ENCODE measurements around the gene OR10J4.
"Not testable (repeated sequence)": the region's sequence is repeated elsewhere in the genome, so short reads cannot be mapped to it uniquely, and the experiment has no call there.

OR10J4 gene

GRCh38 chr1:159431904-159432303 lies at the start of gene OR10J4:
OR10J4 (plus strand) TSS chr1:159432204.
- no peak for ATAC-seq

DNA sequence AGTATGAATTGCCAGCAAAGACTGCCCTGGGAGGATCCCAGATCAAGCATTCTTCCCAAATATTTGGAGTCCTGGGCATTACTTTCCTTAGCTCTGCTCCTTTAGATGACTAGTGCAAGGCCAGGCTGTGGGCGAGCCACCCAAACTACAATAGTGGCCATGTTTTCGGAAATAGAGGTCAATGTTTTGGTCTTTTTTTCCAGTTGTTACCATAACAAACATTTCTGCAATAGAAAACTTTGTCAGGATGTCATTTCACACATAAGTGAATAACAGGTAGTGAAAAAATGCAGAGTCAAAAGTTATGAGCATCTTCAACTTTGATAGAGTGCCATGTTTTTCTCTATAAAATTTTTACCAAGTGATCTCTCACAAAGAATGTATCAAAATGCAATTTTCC lies 25.2 kb upstream of the OR10J4 start:
- no peak for ATAC-seq

GRCh38 chr1:159408862-159409400 lies 23.1 kb upstream of the OR10J4 start:
- no peak for ATAC-seq

DNA sequence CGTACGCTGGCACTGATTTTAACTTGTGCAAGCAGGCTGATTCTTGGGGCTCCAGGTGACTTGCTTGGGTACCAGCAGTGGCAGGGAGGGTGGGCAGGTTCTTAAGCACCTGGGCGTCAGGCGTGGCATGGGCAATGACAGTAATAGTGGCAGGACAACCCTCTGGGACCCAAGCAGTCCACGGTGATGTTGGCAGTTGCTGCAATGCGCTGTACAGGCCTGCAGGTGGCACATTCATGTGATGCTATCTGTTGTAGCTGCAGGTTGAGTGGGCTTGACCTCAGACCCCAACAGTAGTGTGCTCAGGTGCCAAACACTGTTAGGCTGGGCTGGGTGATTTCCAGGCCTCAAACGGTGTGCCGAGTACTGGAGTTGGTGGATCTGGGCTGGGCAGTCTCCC lies 10.2 kb upstream of the OR10J4 start:
- no peak for ATAC-seq

GRCh38 chr1:159428536-159428935 lies 3.5 kb upstream of the OR10J4 start:
- ATAC-seq: no peak

GRCh38 chr1:159429074-159429861 lies 2.7 kb upstream of the OR10J4 start:
- ATAC-seq: no peak

DNA sequence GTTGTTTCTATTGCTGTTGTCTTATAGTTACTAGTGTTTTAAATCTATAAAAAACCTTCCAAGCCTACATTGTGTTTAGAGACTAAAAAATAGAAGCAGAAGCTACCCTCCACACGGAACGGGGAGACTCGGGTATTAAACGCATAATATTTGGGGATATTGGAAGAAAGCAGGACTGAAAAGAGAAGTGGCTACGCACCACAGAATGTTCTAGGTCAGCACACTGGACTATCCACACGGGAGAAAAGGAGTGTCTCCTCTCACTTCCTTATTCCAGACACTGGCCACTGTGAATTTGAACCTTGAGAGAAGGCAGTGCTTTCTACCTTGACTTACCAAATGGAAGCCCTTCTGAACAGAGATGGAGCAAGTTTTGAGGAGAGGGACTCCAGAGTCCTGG lies 1.0 kb upstream of the OR10J4 start:
- ATAC-seq: no peak

GRCh38 chr1:159436469-159436868 lies 4.5 kb downstream of the OR10J4 start:
- ATAC-seq: no peak

- ATAC-seq: no peak
These were observed 7.4 kb downstream of the OR10J4 start, which contains the start of gene OR10J1 for GRCh38 chr1:159439422-159439821. OR10J1 (plus strand) TSS chr1:159439722; CDS start chr1:159439792, 70 bp downstream.

- no peak for ATAC-seq
These were observed 9.4 kb downstream of the OR10J4 start for GRCh38 chr1:159441360-159441759.

- no peak for ATAC-seq
These were observed 10.4 kb downstream of the OR10J4 start for GRCh38 chr1:159442428-159442827.

DNA sequence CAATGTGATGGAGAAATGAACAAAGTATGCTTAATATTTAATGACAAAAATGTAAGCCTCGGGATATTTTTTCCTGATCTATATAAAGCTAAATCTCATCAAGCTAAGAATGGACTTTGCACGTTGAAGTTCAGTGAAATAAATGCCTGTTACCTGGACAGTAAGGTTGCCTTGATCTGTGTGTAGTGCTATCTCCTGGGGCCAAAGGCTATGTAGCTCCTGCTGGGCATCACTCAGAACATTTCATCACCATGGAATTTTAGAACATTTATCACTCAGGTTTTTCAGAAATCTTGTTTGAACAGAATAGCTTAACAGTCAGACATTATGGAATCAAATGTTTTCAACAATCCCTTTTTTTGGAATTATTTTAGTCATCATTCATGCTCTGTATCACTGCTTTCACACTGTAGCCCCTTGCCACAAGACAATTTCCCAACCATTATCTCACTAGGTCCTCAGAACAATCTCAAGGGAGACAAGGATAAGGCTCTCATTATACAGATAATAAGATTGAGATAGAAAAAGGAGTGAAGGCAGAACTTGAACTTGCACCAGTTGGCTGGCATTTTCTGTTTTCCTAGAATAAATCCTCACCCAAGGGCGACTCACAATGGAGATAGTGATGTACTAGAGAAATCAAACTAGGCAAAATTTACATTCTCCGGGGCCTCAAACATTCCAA lies 11.2 kb downstream of the OR10J4 start:
- no peak for ATAC-seq

- ATAC-seq: no peak
These were observed 12.5 kb downstream of the OR10J4 start for GRCh38 chr1:159444511-159444910.

GRCh38 chr1:159448181-159448580 lies 16.2 kb downstream of the OR10J4 start:
- no peak for ATAC-seq

DNA sequence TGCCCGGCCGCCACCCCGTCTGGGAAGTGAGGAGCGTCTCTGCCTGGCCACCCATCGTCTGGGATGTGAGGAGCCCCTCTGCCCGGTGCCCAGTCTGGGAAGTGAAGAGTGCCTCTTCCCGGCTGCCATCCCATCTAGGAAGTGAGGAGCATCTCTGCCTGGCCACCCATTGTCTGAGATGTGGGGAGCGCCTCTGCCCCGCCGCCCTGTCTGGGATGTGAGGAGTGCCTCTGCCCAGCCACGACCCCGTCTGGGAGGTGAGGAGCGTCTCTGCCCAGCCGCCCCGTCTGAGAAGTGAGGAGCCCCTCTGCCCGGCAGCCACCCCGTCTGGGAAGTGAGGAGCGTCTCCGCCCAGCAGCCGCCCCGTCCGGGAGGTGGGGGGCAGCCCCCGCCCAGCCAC lies 17.6 kb downstream of the OR10J4 start:
- ATAC-seq: not testable (repeated sequence)

GRCh38 chr1:159459551-159459950 lies 27.5 kb downstream of the OR10J4 start:
- no peak for ATAC-seq

DNA sequence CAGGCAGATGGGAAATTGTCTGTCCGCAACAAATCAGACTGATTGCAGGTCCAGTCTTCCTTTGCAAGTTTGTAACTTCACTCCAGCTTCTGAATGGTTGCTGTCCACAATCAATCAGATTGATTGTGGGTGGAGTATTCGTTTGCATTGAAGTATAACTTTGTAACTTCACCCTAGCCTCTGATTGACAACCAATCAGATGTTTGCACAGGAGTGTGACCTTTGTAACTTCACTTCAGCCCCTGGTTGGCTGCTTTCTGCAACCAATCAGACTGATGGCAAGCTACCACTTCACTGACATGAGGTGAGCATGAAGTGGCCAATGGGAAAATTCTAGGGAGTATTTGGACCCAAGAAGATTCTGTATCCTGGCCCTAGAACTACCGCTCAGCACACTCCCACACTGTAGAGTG lies 33.2 kb downstream of the OR10J4 start:
- ATAC-seq: no peak

GRCh38 chr1:159468321-159468720 lies 36.3 kb downstream of the OR10J4 start:
- no peak for ATAC-seq

DNA sequence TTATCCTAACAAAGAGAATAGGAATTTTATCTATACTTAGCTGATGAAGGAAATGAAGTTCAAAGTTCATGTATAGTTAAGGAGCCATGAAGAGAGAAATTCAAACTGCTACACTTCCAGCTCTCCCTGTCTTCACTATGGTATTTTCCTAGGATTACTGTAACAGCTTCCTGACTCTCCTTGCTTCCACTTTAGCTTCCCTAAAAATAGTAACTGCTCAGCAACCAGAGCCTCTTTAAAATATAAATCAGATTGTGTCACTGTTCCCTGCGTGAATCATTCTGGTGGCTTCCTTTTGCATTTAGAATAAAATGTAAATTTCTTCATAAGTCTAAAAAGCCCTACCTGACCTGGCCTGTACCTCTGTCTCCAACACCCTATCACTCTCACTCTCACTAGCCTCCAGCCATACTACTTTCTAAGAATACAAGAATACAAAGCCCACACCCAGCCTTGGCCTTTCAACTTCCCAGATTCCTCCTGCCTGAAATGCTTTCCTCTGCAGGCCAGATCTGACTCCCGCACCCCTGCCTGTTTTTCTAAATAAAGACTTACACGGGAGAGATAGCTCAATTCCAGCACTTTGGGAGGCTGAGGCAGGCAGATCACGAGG lies 38.0 kb downstream of the OR10J4 start:
- ATAC-seq: no peak

DNA sequence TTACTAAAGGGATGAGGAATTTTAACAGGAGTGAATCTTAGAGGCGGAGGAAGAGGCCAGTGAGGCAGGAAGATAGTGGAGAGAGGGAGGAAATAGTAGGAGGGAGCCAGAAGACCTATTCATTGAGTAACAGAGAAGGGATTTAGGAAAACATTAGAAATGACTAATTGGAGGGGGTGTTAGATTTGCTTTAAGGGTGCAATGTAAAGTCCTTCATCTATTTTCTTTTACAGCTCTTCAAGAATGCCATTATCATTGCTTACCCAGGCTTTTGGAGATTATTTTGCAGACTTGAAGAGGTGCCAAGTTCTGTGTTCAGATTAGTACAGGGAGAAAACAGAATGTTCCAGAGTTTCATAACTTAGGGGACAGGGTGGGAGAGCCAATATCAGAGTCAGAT lies 41.3 kb downstream of the OR10J4 start:
- no peak for ATAC-seq

DNA sequence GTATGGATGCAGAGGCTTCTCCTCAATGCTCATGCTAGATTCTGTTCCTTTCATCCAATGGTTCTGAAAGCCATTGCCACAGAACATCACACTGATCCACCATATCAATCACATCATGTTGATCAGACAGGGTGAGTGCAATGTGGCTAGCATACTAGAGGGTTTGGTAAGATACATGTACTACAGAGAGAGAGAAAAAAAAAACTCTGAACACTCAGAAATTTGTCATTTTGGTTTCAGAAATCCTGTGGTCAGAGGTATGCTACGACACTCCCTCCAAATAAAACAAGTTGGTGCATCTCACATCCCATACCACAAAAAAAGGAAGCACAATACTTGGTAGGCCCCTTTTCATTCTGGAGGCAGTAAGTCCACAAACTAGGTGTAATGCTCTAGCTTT lies 42.9 kb downstream of the OR10J4 start:
- no peak for ATAC-seq
